Sigmoid colon (tissue), 3 donors: ENCODE measurements around the gene SPATS2L.

Experiments
- POLR2A ChIP-seq, 2 donors: fragments of 450-650 bp; IDR thresholded peaks; one replicate each; pipeline ENCODE4 v1.6.1; 2016; ENCODE audit warnings: antibody characterized with exemption in 2 of 2, mild to moderate bottlenecking in 2 of 2, moderate library complexity in 2 of 2
- TF ChIP-seq, protein P1 (sequence below), 4 experiments: fragments of 450-650 bp in 3 of 4; fragments of 200-600 bp in 1 of 4; IDR thresholded peaks; one replicate each; pipeline ENCODE4 v1.5.1; 2016 to 2019; ENCODE audit warnings: antibody characterized with exemption in 4 of 4, mild to moderate bottlenecking in 3 of 4, moderate library complexity in 2 of 4

DNA sequence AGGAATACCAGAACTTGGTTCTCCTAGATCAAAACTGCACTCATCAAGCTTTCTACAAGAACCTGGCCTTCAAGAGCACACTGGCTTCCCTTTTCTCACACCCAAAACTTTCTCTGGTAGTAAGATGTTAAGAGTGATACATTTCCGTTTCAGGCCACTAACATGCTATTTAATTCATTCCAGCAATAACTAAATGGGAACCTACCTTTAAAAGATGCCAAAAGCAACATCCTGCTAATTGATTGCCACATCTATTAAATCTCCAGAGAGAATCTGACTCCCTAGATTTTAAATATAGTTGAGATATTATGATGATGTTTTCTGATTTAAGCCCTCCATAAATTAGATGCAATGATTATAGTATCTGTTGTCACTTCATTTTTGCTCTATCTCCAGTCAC is 131.8 kb downstream of the SPATS2L start:
- TF ChIP-seq, protein P1, sequence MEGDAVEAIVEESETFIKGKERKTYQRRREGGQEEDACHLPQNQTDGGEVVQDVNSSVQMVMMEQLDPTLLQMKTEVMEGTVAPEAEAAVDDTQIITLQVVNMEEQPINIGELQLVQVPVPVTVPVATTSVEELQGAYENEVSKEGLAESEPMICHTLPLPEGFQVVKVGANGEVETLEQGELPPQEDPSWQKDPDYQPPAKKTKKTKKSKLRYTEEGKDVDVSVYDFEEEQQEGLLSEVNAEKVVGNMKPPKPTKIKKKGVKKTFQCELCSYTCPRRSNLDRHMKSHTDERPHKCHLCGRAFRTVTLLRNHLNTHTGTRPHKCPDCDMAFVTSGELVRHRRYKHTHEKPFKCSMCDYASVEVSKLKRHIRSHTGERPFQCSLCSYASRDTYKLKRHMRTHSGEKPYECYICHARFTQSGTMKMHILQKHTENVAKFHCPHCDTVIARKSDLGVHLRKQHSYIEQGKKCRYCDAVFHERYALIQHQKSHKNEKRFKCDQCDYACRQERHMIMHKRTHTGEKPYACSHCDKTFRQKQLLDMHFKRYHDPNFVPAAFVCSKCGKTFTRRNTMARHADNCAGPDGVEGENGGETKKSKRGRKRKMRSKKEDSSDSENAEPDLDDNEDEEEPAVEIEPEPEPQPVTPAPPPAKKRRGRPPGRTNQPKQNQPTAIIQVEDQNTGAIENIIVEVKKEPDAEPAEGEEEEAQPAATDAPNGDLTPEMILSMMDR (IDR thresholded peaks at IDR 0.05): no peak
- no peak for TF ChIP-seq POLR2A (IDR thresholded peaks at IDR 0.05)
